VCaP (cell line): ENCODE measurements around the gene ADIPOR2.

Source experiments
- H3K27ac ChIP-seq: fragments of 450-650 bp; 2 replicates; pipeline ENCODE4 v1.5.1; 2017
- TF ChIP-seq, protein P1 (sequence below): fragments of 450-650 bp; conservative IDR thresholded peaks from 2 replicates; pipeline ENCODE4 v1.5.1; 2017; ENCODE audit warnings: mild to moderate bottlenecking, moderate library complexity

ADIPOR2 gene

GRCh38 chr12:1778911-1779310 is 88.0 kb downstream of the ADIPOR2 start:
- H3K27ac ChIP-seq, result no peak overlapping the region
- TF ChIP-seq, protein P1, sequence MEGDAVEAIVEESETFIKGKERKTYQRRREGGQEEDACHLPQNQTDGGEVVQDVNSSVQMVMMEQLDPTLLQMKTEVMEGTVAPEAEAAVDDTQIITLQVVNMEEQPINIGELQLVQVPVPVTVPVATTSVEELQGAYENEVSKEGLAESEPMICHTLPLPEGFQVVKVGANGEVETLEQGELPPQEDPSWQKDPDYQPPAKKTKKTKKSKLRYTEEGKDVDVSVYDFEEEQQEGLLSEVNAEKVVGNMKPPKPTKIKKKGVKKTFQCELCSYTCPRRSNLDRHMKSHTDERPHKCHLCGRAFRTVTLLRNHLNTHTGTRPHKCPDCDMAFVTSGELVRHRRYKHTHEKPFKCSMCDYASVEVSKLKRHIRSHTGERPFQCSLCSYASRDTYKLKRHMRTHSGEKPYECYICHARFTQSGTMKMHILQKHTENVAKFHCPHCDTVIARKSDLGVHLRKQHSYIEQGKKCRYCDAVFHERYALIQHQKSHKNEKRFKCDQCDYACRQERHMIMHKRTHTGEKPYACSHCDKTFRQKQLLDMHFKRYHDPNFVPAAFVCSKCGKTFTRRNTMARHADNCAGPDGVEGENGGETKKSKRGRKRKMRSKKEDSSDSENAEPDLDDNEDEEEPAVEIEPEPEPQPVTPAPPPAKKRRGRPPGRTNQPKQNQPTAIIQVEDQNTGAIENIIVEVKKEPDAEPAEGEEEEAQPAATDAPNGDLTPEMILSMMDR, result no peak

GRCh38 chr12:1779783-1780182 is 88.9 kb downstream of the ADIPOR2 start:
- TF ChIP-seq, protein P1, result no peak
- no peak overlapping the region for H3K27ac ChIP-seq

DNA sequence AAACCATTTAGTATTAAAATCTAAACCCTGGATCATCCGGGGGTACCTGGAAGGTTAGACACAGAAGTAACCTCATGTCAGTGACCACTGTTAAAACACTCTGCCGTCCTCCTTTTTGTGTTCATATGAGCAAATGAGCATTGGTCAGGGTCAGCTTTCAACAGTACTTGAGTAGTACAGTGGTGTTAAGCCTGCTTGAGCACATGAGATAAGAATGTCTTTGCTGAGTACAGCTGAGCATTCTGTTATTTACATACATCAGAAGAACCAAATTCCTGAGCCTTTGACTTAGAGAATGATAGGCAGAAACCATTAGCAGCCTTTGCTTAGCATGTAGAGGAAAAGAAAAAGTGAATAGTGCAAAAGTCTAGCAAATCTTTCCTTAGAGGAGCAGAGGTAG is 90.9 kb downstream of the ADIPOR2 start:
- no peak overlapping the region for H3K27ac ChIP-seq
- TF ChIP-seq, protein P1, result no peak

- no peak overlapping the region for H3K27ac ChIP-seq
- TF ChIP-seq, protein P1, result no peak
Observed at GRCh38 chr12:1782215-1782614, 91.3 kb downstream of the ADIPOR2 start.

DNA sequence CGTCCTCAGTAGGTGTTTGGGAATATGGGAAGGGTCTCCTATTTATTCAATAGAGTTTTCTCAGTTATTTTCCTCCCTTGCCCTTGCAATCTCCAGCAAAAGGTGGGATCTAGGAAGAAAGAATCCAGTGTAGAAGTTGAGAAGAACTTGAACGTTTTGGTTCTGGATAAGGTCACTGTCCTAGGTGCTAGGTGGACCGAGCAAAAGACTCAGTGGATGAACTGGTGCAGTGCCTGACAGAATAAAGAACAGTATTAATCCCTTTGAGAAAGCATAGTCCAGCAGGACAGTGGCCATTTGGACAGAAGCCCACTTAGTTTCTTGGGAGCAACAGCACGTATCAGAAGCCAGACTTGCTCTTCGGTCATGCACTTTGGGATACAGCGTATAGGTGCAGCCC is 96.8 kb downstream of the ADIPOR2 start:
- H3K27ac ChIP-seq, result no peak overlapping the region
- TF ChIP-seq, protein P1, result no peak

GRCh38 chr12:1790444-1790843 is 99.6 kb downstream of the ADIPOR2 start:
- no peak overlapping the region for H3K27ac ChIP-seq
- TF ChIP-seq, protein P1, result no peak

DNA sequence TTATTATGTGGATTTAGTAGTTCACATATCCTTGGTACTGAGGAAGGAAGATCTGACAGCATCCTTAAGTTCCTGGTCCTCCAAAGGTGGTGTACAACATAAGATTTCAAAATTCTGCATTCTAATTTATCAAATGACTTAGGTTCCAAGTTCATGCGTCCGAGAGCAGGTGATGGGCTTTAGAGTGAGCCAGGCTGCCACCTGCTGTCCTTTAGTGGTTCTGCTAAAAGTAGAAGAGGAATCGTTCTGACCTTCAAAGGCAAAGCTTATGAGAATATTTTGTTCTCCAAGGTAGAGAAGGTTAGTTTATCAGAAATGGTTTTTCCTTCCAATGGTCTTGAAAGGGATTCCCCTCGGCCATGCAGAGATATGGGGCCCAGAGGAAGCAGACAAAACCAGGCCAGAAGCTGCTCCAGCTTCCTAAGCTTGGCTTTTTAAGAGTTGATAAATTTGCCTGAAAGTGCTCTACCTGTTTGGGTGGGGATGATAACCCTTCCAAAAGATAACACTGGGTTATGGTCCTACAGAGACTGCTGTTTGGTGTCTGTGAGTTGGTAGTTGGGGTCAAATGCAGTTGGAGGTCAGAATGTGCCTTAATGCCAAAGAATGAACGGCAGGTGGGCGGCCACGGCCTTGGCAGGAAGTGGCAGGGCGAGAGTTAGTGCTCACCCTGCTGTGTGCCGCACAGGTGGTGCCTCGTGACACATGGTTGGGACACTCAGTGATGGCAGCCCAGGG is 100.4 kb downstream of the ADIPOR2 start:
- no peak overlapping the region for H3K27ac ChIP-seq
- TF ChIP-seq, protein P1, result peak; percentile 92
